ENCODE measurements around the gene MAPK4.

DNA sequence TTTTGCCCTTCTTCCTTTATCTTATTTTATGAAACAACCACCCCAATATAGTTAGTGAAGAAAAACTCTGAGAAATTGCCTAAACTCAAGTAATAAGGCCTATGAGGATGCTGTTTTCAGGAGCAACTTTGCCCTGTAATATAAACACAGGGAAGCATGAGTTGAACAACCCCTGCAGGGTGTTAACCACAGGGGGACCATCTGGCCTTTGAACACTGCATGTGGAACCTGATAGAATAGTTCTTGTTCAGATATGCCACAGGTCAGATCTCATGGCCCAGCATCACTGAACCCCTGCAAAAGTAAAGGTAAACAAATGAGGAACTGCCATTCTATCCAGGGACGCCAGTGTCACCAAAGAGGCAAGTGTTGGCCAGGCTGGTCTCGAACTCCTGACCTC, 82.6 kb downstream of the MAPK4 start:
- TF ChIP-seq FOXK2 (IDR thresholded peaks at IDR 0.05), result no peak
- TF ChIP-seq SP1 (IDR thresholded peaks at IDR 0.05), result no peak
- TF ChIP-seq CTBP1 (IDR thresholded peaks at IDR 0.05; ENCODE audit: borderline replicate concordance), result no peak
- TF ChIP-seq L3MBTL2 (conservative IDR thresholded peaks at IDR 0.05), result no peak
- TF ChIP-seq, protein P1, sequence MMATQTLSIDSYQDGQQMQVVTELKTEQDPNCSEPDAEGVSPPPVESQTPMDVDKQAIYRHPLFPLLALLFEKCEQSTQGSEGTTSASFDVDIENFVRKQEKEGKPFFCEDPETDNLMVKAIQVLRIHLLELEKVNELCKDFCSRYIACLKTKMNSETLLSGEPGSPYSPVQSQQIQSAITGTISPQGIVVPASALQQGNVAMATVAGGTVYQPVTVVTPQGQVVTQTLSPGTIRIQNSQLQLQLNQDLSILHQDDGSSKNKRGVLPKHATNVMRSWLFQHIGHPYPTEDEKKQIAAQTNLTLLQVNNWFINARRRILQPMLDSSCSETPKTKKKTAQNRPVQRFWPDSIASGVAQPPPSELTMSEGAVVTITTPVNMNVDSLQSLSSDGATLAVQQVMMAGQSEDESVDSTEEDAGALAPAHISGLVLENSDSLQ (IDR thresholded peaks at IDR 0.05), result no peak

Measured in HEK293T (cell line).